Upper lobe of left lung (tissue), 6 donors: ENCODE measurements around the gene LY6G5C. TPM values are rescaled to one million over a fixed set of nuclear protein-coding genes. Genes with fewer than 3 reads are reported as not detected.

Source experiments
- ATAC-seq, 2 donors: fragments of 200-7000 bp; cut with Tn5 transposase; one replicate each; pipeline ENCODE4 v1.9.1; 2022; ENCODE audit warnings: mild to moderate bottlenecking in 2 of 2, moderate library complexity in 2 of 2; ENCODE audit not compliant: low FRiP score in 2 of 2
- DNase-seq, 2 donors: peaks; one replicate each; pipeline ENCODE4 v3.0.0-alpha.2; 2019 to 2020
- H3K27ac ChIP-seq, 4 donors: fragments of 200-600 bp; sonication (generic); one replicate each; pipeline ENCODE4 v1.5.1; 2016 to 2019
- H3K27me3 ChIP-seq, 4 donors: fragments of 200-600 bp; sonication (generic); one replicate each; pipeline ENCODE4 v1.5.1; 2017 to 2019
- H3K36me3 ChIP-seq, 4 donors: fragments of 200-600 bp; sonication (generic); one replicate each; pipeline ENCODE4 v1.5.1; 2016 to 2019
- H3K4me1 ChIP-seq, 4 donors: fragments of 200-600 bp; sonication (generic); one replicate each; pipeline ENCODE4 v1.5.1; 2018 to 2019
- H3K4me3 ChIP-seq, 4 donors: fragments of 200-600 bp; sonication (generic); one replicate each; pipeline ENCODE4 v1.5.1; 2017 to 2019; ENCODE audit warnings: mild to moderate bottlenecking in 2 of 4, moderate library complexity in 1 of 4
- H3K9me3 ChIP-seq, 4 donors: fragments of 200-600 bp; sonication (generic); one replicate each; pipeline ENCODE4 v1.5.1; 2018 to 2019
- CTCF ChIP-seq, 6 experiments: fragments of 450-650 bp in 4 of 6; fragments of 200-600 bp in 2 of 6; sonication (generic) in 2 of 6; IDR thresholded peaks; one replicate each; pipeline ENCODE4 v1.5.1; 2016 to 2019; ENCODE audit warnings: antibody characterized with exemption in 6 of 6
- EP300 ChIP-seq, 4 donors: sonication (generic); formaldehyde crosslinking; IDR thresholded peaks; one replicate each; pipeline ENCODE4 v1.5.1; 2017; ENCODE audit warnings: antibody characterized with exemption in 4 of 4, control low read depth in 2 of 4
- POLR2A ChIP-seq, 4 donors: fragments of 450-650 bp; IDR thresholded peaks; one replicate each; pipeline ENCODE4 v1.5.1; 2016 to 2017; ENCODE audit warnings: antibody characterized with exemption in 4 of 4, mild to moderate bottlenecking in 2 of 4
- POLR2AphosphoS5 ChIP-seq, 2 donors: sonication (generic); formaldehyde crosslinking; IDR thresholded peaks; one replicate each; pipeline ENCODE4 v1.5.1; 2017; ENCODE audit warnings: antibody characterized with exemption in 2 of 2
- WGBS, 2 donors: methylation state at CpG; one replicate each; pipeline ENCODE4 v1.1.5; 2017 to 2018; 5-methylcytosine and 5-hydroxymethylcytosine counted together
- total RNA-seq, 6 donors: library from RNA; depleted of rRNA in 4 of 6; stranded (reverse); fragments of >200 nt in 4 of 6; gene quantifications; one replicate each; pipeline versions ENCODE4 v1.1.0 to v1.2.1, GENCODE V29; 2016 to 2021
- donor health status: DM: no; HTN: no; CAD: no; lungs with moderate emphysema.
- donor health status: DM: no; HTN: yes; CAD: no; lungs with severe emphysema.

LY6G5C gene
- total RNA-seq, 6 donors from 2014 or later, result 1.8 to 4.4 (median 3.1) TPM; not detected in 2

- TF ChIP-seq CTCF (IDR thresholded peaks at IDR 0.05) (no peak), POLR2A (IDR thresholded peaks at IDR 0.05) (no peak), POLR2AphosphoS5 (IDR thresholded peaks at IDR 0.05) (no peak), EP300 (IDR thresholded peaks at IDR 0.05) (no peak)
- ATAC-seq, result no peak
- H3K9me3 ChIP-seq, result no peaks in the 10 kb centered on the region
- no peak overlapping the region for H3K4me3 ChIP-seq
- H3K4me1 ChIP-seq, result peaks cover 0 to 2% (median 1%) of the 10 kb centered on the region in 4 donors
- WGBS, 2 donors, result 93 to 100% methylated on average over 5 to 6 of the region's 9 CpGs
- no peaks in the 10 kb centered on the region for H3K27me3 ChIP-seq
- no peak overlapping the region for H3K27ac ChIP-seq
- H3K36me3 ChIP-seq, result peaks cover 72 to 100% (median 89%) of the 10 kb centered on the region in 4 donors
- DNase-seq, result no peak
Observed at GRCh38 chr6:31645325-31645724, 35.5 kb downstream of the LY6G5C start.

DNA sequence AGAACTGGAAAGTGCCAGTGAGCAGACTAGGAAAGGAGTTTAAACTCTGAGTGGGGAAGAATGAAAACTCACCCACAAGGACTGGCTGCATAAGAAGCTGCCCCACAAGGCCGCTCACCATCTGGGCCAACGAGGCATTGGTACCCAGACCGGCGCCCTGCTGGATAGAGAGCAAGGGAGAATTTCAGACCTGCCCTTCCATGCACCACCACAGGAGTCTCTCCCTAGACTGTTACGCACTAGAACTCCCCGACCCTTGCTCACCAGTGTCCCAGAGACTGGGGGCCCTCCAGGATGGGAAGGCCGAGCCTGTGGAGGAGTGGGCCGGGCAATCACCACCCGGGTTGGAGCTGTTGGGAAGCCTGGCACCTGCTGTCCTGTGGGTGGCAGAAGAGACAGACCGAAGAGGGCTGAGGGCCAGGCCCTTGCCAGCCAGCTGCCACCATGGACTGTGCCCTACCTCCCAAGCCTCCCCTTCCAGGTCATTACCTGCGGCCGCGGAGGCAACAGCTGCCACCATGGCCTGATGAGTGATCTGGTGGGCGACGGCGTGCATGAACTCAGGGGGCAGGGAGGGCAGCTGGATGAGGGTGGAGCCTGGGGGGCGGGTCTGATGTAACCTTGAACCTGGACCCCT is 36.9 kb downstream of the LY6G5C start:
- 88 to 91% methylated on average over 9 to 17 of the region's 17 CpGs for WGBS, 2 donors
- ATAC-seq, result no peak
- TF ChIP-seq EP300 (IDR thresholded peaks at IDR 0.05) (no peak), POLR2AphosphoS5 (IDR thresholded peaks at IDR 0.05) (no peak), POLR2A (IDR thresholded peaks at IDR 0.05) (no peak), CTCF (IDR thresholded peaks at IDR 0.05) (no peak)
- peaks cover 79 to 100% (median 95%) of the 10 kb centered on the region in 4 donors for H3K36me3 ChIP-seq
- no peak overlapping the region for H3K4me3 ChIP-seq
- no peaks in the 10 kb centered on the region for H3K9me3 ChIP-seq
- H3K27ac ChIP-seq, result no peak overlapping the region
- H3K4me1 ChIP-seq, result no peaks in the 10 kb centered on the region
- no peaks in the 10 kb centered on the region for H3K27me3 ChIP-seq
- DNase-seq, result no peak

DNA sequence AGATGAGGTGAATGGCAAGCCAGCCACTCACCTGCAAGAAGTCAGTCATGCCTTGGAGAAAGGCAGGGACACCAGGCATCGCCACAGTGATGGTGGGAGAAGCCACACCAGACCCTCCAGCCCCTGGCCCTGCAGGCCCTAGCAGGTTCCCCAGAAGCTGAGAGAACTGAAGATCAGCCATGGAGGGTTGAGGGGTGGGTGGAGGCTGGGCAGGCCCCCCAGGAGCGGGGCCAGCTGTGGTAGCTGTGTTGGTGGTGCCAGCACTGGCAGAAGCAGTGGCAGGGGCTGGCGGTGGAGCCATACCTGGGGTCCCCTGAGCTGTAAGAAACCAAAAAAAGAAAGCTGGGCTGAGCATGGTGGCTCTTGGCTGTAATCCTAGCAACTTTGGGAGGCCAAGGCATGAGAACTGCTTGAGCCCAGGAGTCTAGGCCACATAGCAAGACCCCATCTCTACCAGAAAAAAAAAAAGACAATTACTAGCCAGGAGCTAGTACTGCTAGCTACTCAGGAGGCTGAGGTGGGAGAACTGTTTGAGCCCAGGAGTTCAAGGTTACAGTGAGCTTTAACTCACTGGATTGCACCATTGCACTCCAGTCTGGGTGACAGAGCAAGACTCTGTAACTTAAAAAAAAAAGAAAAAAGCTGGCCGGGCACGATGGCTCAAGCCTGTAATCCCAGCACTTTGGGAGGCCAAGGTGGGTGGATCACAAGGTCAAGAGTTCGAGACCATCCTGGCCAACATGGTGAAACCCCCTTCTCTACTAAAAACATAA is 37.9 kb downstream of the LY6G5C start:
- WGBS, 2 donors, result 93 to 98% methylated on average over 6 of the region's 6 CpGs
- ATAC-seq (no peak), DNase-seq (no peak)
- H3K27ac ChIP-seq, result no peak overlapping the region
- no peaks in the 10 kb centered on the region for H3K27me3 ChIP-seq
- H3K36me3 ChIP-seq, result peaks cover 70 to 100% (median 92%) of the 10 kb centered on the region in 4 donors
- H3K4me1 ChIP-seq, result no peaks in the 10 kb centered on the region
- H3K9me3 ChIP-seq, result no peaks in the 10 kb centered on the region
- no peak for TF ChIP-seq EP300 (IDR thresholded peaks at IDR 0.05)
- no peak for TF ChIP-seq CTCF (IDR thresholded peaks at IDR 0.05)
- TF ChIP-seq POLR2AphosphoS5 (IDR thresholded peaks at IDR 0.05), result no peak
- no peak for TF ChIP-seq POLR2A (IDR thresholded peaks at IDR 0.05)
- no peak overlapping the region for H3K4me3 ChIP-seq

DNA sequence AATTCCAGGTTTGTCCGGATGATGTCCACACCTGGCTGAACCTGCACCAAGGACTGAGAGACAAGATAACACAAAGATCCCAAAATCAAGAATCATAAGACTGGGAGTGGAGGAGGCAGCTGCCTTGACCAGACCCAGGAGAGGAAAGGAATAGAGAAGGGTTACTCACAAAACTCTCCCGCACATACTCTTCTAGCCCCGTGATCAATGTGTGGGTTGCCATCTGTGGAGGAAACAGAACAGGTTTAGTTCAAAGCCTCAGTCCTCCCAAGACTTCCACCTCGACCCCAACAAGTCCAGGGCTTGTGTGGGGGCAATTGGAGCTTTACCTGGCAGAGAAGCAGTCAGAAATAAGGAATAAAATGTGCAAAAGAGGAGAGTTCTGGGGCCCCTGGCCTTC is 39.5 kb downstream of the LY6G5C start:
- ATAC-seq (no peak), DNase-seq (no peak)
- H3K4me3 ChIP-seq, result no peak overlapping the region
- H3K4me1 ChIP-seq, result no peaks in the 10 kb centered on the region
- H3K27me3 ChIP-seq, result no peaks in the 10 kb centered on the region
- peaks cover 70 to 100% (median 92%) of the 10 kb centered on the region in 4 donors for H3K36me3 ChIP-seq
- TF ChIP-seq POLR2A (IDR thresholded peaks at IDR 0.05), result no peak
- no peak for TF ChIP-seq POLR2AphosphoS5 (IDR thresholded peaks at IDR 0.05)
- no peak for TF ChIP-seq CTCF (IDR thresholded peaks at IDR 0.05)
- TF ChIP-seq EP300 (IDR thresholded peaks at IDR 0.05), result no peak
- no peak overlapping the region for H3K27ac ChIP-seq
- 91 to 93% methylated on average over 4 of the region's 4 CpGs for WGBS, 2 donors
- H3K9me3 ChIP-seq, result no peaks in the 10 kb centered on the region
